ENCODE results near the gene ATOH8. TPM values are rescaled to one million over a fixed set of nuclear protein-coding genes. Genes with fewer than 3 reads are reported as not detected.

The ATOH8 gene
- total RNA-seq, 1 donor from 2014 or later = 3.0 TPM

DNA sequence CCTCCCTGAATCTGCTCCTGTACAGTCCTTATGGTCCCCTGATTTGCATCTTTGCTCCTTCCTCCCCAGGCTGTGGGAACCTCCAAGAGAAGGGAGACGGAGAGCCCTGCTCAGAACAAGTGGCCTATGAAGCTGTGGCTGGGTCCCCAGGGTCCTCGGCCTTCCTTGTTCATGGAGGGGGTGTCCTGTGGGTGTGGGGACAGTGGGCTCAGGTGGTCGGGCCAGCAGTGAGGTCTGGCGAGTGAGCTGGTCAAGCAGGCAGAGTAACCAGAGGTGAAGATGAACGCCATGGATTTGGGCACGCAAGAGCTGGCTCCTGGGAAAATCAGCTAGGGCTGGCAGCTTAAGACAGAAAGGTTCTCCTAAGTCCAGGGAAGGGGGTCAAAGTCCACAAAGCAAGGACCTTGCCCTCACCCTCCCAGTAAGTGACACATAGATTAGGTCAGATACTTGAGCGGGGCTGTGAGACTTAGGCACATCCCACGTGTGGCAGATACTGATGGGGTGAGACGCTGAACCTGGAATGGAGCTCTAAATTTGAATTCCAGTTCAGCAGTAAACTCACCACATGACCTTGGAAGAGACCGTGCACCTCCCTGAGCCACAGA, 34.8 kb upstream of the ATOH8 start:
- no peak for DNase-seq

DNA sequence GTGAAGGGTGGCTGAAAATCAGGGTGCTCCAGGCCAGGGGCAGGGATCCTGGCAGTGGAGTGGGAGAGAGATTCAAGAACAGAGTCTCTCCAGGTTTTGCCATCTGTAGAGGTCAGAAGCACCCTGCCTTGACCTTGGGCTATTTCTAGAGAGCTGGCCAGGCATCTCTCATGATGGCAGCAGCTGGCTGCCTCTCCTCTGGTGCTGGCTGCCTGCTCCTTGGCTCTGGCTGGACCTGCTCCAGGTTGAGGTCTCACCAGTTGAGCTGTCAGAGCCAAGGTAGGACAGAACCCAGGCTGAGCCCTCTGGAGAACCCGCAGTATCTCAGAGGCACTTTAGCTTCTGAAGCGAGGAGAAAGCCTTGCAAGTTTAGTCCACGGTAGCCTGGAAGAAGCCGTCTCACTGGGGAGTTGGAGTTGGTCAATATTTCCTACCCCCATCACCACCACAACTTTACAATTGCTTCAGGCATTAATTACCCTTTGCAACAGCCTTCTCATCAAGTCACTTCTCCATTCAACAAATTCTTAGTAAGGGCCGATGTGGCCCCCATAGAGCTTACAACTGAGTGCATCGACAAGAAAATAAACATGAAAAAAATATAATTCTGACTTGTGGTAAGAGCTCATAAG, 34.1 kb upstream of the ATOH8 start:
- DNase-seq = no peak

DNA sequence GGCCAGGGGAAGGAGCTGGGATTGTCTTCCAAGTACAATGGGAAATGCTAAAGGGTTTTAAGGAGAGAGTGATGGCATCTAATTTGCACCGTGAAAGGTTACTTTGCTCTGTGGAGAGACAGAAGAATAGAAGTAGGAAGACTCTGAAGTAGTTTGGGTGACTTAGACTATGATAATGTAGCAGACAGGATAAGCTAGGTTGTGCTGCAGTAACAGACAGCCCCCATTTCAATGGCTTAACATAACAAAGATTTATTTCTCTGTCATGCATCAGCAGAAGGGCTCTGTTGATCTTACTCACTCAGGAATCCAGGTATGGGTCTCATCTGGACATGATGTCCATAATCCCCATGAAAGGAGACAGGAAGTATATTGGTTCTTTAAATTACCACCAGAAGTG, 33.3 kb upstream of the ATOH8 start:
- no peak for DNase-seq

DNA sequence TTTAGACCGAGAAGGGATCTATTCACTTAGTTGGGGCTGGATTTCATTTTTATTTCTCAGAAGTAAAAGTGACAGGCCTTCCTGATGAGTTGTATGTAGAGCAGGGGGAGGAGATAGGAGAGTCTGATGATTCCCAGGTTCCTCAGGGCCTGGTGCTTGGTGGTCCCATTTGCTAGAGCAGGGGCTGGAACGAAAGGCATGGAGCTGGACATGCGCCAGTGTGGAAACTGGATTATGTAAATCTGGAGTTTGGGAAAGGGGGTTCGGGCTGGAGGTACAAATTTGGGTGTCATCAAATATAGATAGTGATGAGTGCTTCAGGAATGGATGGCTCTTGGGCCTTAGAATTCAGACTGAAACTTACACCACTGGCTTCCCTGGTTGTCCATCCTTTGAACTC, 32.1 kb upstream of the ATOH8 start:
- no peak for DNase-seq

DNA sequence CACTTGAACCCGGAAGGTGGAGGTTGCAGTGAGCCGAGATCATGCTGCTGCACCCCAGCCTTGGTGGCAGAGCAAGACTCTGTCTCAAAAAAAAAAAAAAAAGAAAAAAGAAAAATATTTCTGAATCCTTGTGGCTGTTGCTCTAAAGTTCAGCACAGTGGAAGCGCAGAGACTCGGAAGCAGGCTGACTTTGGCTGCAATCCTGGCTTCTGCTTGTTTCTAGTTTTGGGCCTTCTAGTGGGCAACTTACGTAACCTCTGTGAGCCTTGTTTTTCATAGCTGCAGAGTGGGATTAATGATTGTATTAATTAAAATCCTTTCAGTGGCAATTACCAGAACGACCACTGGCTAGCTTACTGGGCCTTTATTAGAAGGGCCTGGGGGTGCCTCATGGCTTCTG, 31.3 kb upstream of the ATOH8 start:
- DNase-seq = no peak

DNA sequence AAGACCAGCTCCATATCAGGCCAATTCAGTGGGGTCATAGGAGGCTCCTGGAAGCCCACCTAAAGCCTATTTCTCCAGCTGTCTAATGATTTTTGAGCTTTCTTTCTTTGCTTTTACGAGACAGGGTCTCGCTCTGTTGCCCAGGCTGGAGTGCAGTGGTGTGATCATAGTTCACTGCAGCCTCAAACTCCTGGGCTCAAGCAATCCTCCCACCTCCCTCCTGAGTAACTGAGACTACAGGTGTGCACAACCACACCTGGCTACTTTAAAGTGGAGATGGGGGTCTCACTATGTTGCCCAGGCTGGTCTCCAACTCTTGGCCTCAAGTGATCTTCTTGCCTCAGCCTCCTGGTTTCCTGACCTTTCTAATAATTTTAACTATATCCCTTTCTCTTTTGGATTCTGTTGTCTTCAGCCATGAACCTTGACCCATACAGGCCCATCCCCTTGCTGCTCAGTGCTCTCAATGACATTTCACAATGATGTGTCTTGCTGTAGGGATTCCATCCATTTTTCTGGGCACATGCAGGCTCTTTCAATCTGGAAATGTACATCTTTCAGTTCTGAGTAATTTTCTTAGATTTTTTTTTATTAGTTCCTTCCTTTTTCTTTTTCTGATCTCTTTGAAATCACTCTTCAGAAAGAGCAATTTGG, 30.0 kb upstream of the ATOH8 start:
- no peak for DNase-seq

DNA sequence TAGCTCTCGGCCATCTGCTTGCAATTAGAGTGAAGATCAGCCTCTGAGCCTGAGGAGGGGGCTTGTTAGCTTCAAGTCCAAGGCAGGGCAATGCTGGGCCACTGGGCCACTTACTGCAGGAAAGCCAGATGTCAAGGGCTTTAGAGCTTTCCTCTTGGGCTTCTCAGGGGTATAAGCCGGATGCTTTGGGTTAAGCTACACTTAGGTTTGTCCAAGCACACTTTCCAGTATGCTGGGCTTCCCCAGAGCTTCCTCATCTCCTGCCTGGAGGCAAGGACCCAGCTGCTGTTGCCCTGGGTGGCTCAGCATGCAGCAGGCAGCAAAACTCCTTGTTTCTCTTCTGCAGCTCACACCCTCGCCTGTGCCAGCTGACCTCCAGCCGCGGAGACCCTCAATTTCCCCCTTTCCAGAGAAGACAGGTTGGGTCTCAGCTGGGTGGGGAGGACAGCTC, 29.0 kb upstream of the ATOH8 start:
- no peak for DNase-seq

DNA sequence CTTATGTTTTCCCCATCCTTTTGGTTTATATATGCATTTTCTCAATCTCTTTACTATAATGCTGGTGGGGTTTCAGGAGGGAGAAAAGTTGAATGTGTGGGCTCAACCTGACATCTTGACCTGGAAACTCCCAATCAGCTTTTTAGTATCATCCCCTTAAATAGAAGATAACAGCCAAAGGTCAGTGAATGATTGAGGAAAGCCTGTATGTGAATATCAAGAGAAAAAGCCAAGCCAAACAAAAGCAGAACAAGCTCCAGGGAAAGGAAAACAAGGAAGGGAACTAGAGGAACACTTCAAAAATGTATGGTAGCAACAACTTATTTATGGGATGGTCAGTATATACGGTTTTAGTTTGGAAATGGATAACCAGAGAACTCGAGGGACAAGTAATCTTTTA, 28.3 kb upstream of the ATOH8 start:
- no peak for DNase-seq

DNA sequence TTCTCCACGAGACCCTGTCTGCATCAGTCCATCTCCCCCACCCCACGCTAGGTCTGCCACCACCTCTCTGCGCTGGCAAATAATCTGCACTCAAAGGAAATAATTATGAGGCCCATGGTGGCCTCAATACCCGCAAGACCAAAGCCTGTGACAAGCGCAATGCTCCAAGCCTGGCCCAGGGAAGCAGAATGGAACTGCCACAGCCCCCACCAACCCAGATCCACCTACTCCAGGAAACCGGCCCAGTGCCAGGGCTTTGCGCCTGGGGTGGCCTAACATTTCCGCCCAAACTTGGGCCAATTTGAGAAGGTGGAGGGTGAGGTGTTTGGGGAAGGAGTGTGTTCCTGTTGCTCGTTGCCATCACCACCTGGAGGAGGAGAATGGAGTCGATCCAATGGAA, 26.0 kb upstream of the ATOH8 start:
- DNase-seq = no peak

DNA sequence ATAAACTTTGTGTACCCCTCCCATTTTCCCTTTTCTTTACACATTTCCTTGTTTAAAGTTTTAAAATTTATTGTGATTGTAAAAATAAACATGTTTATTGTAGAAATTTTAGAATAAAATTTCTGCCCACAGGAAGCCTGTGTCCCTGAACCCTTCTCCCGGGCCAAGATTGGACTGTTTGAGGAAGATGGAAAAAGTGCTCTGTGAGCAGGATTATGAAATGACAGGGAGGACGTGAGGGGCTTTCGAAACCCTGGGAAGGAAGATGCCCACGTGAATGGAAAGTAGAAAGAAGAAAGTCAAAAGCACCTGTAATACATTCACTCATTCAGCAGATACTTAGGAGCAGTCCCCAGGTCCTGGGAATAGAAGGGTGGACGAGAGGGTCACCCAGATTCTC, 25.4 kb upstream of the ATOH8 start:
- DNase-seq = no peak

DNA sequence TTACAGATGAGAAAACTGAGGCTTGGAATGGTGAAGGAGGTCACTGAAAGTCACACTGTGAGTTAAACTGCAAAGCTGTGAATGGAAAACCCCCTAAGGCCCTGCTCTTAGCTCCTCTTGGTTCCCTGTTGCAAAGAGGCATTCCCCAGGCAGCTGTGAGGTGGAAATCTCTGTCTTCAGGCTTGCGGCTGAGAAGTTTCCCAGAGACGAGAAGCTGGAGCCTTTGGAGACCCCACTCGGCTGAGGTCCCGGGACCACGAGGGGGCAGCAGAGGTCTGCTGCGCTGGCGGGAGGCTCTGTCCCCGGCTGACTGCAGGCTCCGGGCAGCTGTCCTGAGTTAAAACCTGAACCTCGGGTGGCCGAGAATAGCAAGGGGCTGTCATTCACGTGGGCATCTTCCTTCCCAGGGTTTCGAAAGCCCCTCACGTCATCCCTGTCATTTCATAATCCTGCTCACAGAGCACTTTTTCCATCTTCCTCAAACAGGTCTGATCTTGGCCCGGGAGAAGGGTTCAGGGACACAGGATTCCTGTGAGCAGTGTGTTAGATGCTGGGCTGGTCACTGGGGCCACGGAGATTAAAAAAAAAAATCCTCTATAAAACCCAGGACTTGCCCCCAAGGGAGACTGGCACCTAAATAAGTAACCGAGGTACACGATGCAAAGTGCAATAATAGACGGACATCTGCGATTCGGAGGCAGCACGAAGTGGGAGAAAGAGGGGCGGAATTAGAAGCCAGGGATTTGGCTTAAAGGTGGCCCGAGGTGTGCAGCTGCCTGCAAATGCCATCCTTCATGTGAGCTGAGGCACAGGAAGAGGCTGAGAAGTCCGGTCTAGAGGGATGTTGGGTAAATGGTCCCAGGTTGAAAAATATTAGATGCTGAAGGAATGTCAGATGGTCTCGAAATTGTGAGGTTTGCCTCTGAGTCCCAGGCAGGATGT, 24.6 kb upstream of the ATOH8 start:
- DNase-seq = peak; percentile 60

DNA sequence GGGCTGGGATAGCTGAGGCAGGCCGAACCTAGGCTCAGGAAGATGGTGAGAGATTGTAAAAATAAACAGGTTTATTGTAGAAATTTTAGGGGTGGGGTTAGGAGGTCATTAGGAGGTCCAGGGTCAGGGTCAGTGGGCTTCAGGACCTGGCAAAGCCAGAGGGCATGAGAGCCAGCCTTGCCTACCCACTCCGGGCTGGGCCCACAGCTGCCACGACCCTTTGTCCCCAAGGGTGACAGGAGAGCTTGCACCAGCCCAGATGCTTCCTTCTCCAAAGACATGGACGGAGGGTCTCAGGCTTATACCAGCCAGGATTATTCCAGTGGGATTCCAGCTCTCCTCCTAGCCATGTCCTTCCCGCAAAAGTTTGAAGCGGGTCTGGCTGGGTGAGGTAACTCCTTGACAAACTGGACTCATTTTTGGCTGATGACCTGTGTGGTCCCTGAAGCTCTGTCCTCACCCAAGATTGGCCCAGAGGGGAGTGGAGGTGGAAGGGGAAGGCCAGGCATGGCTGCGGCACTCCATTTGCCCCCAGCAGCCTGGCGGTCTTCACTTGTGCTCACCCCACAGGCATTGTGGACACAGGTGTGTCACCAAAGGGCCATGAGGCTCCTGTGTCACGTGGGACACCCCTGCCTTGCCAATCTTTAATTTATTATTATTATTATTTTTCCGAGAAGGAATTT, 23.8 kb upstream of the ATOH8 start:
- DNase-seq = no peak

DNA sequence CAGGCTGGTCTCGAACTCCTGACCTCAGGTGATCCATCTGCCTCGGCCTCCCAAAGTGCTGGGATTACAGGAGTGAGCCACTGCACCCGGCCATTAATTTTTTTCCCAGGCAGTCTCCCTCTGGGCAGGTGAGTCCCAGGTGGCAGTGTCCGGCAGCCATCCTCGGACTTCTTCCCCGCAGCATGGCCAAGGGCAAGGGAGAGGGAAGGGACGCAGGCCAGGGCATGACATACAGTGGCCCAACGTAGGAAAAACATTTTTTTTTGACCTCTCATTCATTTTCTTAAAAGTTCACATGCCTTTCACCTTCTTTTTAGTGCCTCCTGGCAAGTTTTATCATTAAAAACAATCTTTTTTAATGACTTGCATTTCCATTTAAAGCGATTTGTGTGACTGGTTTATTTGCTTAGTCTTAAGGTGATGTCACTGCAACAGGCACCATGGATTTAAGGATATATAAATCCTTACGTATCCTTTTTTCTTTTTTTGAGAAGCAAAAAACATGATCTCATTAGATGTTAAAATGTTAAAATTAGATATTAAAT, 23.0 kb upstream of the ATOH8 start:
- DNase-seq = no peak

DNA sequence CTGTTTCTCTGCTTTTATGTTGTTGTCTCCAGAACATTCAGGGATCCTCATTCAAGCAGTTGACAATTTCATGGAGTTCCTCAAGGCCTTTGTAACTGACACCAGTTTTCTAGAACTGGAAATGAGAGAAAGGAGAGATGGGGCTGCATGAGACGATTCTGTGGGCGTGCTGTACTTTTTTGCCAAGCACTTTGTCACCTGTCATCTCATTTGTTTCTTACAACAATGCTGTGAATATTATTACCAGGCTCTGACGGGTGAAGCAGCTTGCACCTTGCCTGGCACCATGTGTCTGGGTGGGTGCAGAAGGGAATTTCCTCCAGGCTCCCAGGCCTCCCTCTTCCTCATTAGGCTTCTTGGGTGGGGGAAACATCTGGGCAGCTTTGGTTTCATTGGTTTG, 22.2 kb upstream of the ATOH8 start:
- DNase-seq = no peak

DNA sequence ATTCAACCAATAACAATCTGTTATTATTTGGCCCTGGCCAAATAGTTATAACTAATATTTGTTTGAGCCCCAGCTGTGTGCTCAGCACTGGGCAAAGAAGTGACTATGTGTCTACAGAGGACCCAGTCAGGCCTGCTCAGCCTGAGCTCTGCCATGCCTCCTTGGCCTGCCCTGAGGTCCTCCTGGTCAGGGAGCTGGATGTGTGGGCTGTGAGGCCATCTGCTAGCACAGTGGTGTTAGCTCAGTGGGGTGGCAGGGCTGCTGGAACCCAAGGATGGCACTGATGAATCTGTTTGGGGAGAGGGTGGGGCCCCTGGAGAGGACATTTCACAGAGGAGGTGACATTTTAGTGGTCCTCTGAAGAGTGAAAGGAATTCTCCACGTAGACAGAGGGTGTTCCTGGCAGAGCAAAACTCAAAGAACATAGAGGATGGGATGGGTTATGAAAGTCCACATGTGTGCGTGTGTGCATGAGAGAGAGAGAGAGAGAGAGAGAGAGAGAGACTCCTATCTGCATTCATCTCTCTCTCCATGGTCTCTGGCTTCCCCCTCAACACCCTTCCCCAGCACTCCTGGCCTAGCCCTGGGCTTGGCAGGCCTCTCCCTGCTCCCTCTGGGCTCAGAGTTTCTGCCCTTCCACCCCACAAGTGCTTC, 21.2 kb upstream of the ATOH8 start:
- DNase-seq = no peak

DNA sequence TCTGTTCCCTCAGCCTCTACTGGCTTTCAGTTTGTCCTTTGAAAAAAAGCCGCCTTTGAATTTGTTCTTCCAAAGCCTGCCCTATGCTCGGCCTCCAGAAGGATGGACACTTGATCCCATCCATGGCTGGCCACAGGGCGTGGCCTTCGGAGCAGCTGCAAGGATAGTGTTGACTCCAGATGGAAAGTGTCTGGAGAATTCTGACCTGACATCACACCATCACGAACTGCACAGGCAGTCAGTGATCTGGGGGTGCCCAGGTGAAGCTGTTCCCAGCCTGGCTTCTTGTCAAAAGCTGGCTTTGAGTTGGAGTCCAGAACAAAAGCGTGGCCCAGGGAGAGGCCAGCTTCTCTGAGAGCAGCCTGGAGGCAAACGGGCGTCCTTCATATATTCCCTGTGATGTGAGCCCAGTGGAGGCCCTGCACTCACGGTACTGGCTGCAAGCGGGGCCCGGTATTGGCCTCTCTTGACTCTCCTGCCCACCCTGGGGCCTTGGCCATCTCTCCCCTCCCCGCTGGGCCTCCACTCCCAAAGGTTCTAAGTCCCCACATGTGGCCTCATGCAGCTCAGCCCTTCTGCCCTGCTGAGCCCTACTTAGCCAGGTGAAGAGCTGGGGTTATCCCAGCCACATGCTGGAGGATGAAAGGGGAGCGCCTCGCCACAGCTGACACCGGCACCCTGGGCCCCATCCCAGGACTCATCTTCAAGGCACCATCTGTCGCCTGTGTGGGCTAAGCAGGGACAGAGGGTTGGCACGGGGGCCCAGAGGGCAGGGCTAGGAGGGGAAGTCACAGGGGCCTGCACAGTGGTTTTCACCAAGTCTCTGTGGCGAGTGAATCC, 20.4 kb upstream of the ATOH8 start:
- DNase-seq = no peak

DNA sequence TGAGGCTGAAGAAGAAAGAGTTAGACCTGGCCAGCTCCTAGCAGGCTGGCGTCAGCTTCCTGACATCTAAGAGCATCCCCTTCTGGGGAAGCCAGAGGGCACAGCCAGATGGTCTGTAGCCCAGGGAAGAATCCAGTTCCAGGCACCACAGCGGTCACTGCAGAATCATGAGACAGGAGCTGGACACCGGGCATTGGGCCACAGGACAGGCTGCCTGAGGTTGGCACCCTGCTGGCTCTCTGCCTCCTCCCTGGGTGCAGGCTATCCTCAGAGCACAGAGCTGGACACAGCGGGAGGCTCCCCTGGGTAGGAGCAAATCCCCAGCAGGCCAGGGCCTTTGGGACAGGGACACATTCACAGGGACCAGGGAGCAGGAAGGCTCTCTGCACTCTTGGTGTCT, 19.8 kb upstream of the ATOH8 start:
- no peak for DNase-seq

DNA sequence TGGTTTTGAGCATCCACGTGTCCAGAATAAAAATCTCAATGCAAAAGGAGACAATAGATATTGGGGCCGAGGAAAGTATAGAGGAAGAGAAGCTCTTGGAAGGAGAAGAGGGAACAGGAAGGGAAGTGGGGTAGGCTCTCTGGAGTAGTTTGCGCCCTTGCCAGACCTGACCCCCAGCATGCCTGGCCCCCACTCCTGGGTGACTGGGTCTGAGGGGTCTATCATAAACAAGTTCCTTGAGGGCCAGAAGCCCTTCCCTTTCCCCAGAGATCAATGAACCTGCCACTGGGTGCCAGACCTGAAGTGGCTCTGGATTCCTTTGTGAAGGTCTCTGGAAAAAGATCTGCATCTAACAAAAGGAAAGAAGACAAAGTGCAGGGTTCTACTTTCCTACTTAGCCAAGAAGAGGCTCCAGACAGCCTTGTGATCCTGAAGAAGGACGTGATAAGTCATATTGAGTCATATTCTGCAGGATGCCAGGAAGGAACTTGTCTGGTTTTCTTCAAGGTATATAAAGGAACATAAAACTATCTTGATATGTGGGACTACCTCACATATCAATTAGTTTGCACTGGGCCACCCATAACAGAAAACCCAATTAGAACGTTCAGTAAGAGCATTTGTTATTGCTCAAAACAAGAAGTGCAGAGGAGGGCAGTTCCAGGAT, 18.7 kb upstream of the ATOH8 start:
- no peak for DNase-seq

DNA sequence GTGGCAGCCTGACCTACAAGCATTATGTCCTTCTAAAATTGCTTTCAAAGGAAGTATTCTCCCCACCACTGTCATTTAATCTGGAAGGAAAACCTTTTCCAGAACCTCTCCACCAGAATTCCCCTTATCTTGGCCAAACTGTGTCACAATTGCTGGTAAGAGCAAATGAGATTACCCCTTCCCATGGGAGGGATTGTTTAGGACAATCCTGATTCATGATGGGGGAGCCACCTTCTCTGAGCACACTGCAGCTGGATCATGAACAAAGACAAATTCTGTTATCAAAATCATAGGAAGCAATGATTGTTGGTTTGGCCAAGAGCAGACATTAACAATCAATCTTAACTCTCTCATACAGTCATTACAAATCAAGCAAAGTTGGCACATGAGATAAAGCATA, 18.1 kb upstream of the ATOH8 start:
- DNase-seq = no peak
